Activated naive CD4-positive, alpha-beta T cell treated with anti-CD3 and anti-CD28 coated beads, Interleukin-2, amount 50 U/mL, for 24 hours (primary cell): ENCODE measurements around the gene PDE1C.
"Not testable (repeated sequence)": the region's sequence is repeated elsewhere in the genome, so short reads cannot be mapped to it uniquely, and the experiment has no call there.

Source experiments
- H3K27ac Mint-ChIP-seq: one replicate; pipeline ENCODE4 v1.8.0; 2021; ENCODE audit warnings: mild to moderate bottlenecking, mixed read lengths
- H3K27me3 Mint-ChIP-seq: one replicate; pipeline ENCODE4 v1.8.0; 2021; ENCODE audit warnings: mixed read lengths
- H3K36me3 Mint-ChIP-seq: one replicate; pipeline ENCODE4 v1.8.0; 2021; ENCODE audit warnings: mixed read lengths
- H3K4me1 Mint-ChIP-seq: one replicate; pipeline ENCODE4 v1.8.0; 2021; ENCODE audit warnings: mixed read lengths
- H3K4me3 Mint-ChIP-seq: one replicate; pipeline ENCODE4 v1.8.0; 2021; ENCODE audit warnings: mild to moderate bottlenecking, mixed read lengths
- H3K9me3 Mint-ChIP-seq: one replicate; pipeline ENCODE4 v1.8.0; 2021; ENCODE audit warnings: mixed read lengths

The PDE1C gene

DNA sequence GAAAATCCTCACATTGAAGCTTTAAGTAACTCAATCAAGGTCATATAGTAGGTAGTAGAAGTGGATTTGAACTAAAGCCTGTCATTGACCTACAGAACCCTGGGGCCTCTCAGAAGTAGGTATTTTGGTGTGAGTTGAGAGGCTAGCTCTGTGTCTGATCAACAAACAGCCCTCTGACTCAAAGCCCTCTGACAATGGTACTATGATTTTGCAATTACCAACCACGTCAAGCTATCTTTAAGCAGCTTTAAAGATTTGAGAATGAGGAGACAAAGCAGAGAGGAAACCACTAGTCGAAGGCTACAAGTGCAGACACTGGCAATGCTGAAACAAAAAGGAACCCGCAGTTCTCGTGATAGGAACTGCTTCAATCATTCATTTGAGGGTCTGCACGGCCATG, 19.0 kb upstream of the PDE1C start:
- H3K27me3 Mint-ChIP-seq: no peaks in the 10 kb centered on the region
- no peak overlapping the region for H3K27ac Mint-ChIP-seq
- no peaks in the 10 kb centered on the region for H3K36me3 Mint-ChIP-seq
- H3K9me3 Mint-ChIP-seq: no peaks in the 10 kb centered on the region
- H3K4me3 Mint-ChIP-seq: no peak overlapping the region
- H3K4me1 Mint-ChIP-seq: no peaks in the 10 kb centered on the region

DNA sequence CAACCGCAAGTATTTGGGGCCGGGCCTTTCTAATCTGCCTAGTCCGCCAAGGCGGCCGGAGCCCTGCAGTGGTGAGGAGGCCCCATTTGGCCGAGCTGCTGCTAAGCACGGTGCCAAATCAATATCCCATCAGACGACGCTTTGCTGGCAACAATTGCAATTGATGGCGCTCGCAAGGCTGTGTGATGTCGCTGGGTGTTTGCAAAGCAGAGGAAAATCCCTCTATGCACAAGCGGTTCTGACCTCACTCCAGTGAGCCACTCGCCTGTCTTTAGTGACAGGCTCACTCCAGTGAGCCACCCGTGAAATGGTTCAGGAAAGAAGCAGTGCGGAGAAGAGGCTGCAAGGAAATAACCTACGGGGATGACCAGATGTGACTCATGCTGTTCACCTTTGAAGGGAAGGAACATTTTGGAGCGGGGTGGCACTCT, 18.3 kb upstream of the PDE1C start:
- H3K36me3 Mint-ChIP-seq: no peaks in the 10 kb centered on the region
- H3K27me3 Mint-ChIP-seq: no peaks in the 10 kb centered on the region
- no peaks in the 10 kb centered on the region for H3K9me3 Mint-ChIP-seq
- no peak overlapping the region for H3K4me3 Mint-ChIP-seq
- H3K27ac Mint-ChIP-seq: no peak overlapping the region
- H3K4me1 Mint-ChIP-seq: no peaks in the 10 kb centered on the region

DNA sequence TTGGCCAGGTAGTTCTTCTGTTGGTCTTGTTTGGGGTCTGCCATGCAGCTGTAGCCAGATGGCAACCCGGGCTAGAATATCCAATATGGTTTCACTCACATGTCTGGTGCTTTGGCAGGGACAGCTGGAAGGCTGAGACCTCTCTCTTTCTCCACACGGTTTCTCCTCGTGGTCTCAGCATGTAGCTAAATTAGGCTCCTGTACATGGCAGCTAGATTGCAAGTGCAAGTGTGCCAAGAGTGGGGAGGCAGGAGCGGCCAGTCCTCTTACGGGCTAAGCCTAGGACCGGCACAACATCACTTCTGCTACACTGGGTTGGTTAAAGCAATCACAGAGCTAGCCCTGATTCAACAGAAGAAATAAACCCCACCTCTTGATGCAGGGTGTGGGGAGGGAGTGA, 9.3 kb upstream of the PDE1C start:
- Mint-ChIP-seq H3K27ac (no peak overlapping the region), H3K27me3 (peaks cover 4% of the 10 kb centered on the region), H3K4me1 (no peaks in the 10 kb centered on the region), H3K9me3 (no peaks in the 10 kb centered on the region), H3K4me3 (no peak overlapping the region), H3K36me3 (no peaks in the 10 kb centered on the region)

DNA sequence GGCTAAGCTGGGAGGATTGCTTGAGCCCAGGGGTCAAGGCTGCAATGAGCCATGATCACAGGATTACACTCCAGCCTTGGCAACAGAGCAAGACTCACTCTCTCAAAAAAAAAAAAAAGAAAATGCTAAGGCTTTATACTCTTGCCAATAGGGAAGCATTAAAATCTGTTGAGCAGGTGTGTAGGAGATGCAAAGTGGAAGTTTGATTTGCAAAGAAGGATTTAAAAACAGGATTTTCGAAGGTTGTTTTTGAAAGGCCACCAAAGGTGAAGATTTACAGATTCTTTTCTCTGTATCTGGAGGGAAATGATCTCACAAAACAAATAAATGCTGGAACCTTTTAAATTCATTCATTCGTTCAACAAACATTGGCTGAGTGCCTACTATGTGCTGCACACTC, 8.6 kb upstream of the PDE1C start:
- H3K4me3 Mint-ChIP-seq: no peak overlapping the region
- no peaks in the 10 kb centered on the region for H3K9me3 Mint-ChIP-seq
- no peaks in the 10 kb centered on the region for H3K36me3 Mint-ChIP-seq

DNA sequence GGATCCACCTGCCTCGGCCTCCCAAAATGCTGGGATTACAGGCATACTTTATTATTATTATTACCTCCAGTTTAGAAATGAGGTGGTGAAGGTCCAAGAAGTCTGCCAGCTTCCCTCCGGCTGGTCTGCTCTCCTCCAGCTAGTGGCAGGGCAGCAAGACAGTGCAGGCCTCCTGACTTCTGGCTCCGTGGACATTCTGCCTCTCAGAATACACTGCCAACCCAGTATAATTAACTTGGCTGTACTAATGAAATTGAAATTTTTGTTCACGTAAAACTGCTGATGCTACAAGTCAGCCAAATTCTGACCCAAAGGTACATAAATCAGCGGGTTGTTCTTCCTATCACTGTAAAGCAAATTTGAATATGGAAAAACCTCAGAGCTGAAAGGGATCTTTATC, 7.6 kb upstream of the PDE1C start:
- Mint-ChIP-seq H3K27me3 (peaks cover 8% of the 10 kb centered on the region), H3K27ac (no peak overlapping the region), H3K4me3 (no peak overlapping the region), H3K9me3 (no peaks in the 10 kb centered on the region), H3K36me3 (no peaks in the 10 kb centered on the region), H3K4me1 (no peaks in the 10 kb centered on the region)

More for the DNA sequence above, 8.6 kb upstream of the PDE1C start:
- Mint-ChIP-seq H3K4me1 (no peaks in the 10 kb centered on the region), H3K27me3 (peaks cover 8% of the 10 kb centered on the region), H3K27ac (no peak overlapping the region)

DNA sequence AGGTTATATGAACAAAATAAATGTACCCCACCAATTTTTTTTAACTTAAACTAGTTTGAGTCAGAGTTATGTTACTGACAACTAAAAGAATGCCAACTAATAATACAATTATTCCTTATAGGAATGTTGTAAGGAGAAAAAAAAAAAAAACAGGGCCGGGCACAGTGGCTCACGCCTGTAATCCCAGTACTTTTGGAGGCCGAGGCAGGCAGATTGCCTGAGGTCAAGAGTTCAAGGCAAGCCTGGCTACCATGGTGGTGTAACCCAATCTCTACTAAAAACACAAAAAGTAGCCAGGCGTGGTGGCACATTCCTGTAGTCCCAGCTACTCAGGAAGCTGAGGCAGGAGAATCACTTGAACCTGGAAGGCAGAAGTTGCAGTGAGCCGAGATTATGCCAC, 6.6 kb upstream of the PDE1C start:
- peaks cover 11% of the 10 kb centered on the region for H3K27me3 Mint-ChIP-seq
- H3K4me3 Mint-ChIP-seq, H3K27ac Mint-ChIP-seq, H3K9me3 Mint-ChIP-seq, H3K36me3 Mint-ChIP-seq, H3K4me1 Mint-ChIP-seq: not testable (repeated sequence)

DNA sequence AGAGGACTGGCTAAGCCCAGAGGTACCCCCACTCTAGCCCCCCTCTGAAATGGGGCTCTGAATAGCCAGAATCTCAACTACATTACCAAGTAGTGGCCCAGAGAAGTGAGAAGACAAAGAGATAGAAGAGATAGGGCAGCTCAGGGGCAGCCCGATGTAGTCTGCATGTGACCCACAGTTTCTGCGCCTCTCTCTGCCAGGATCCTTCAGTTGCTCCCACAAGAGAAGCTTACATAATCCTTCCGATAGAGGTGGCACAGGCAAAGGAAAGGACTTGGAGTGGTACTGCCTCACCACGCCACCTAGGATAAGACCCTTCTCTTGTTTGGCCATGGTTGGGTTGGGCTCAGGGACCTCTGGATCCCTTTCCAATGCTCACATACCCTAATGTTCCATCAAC, 5.4 kb upstream of the PDE1C start:
- no peaks in the 10 kb centered on the region for H3K9me3 Mint-ChIP-seq
- H3K4me3 Mint-ChIP-seq: no peak overlapping the region
- H3K4me1 Mint-ChIP-seq: no peaks in the 10 kb centered on the region
- H3K27me3 Mint-ChIP-seq: peaks cover 14% of the 10 kb centered on the region
- no peak overlapping the region for H3K27ac Mint-ChIP-seq
- no peaks in the 10 kb centered on the region for H3K36me3 Mint-ChIP-seq

DNA sequence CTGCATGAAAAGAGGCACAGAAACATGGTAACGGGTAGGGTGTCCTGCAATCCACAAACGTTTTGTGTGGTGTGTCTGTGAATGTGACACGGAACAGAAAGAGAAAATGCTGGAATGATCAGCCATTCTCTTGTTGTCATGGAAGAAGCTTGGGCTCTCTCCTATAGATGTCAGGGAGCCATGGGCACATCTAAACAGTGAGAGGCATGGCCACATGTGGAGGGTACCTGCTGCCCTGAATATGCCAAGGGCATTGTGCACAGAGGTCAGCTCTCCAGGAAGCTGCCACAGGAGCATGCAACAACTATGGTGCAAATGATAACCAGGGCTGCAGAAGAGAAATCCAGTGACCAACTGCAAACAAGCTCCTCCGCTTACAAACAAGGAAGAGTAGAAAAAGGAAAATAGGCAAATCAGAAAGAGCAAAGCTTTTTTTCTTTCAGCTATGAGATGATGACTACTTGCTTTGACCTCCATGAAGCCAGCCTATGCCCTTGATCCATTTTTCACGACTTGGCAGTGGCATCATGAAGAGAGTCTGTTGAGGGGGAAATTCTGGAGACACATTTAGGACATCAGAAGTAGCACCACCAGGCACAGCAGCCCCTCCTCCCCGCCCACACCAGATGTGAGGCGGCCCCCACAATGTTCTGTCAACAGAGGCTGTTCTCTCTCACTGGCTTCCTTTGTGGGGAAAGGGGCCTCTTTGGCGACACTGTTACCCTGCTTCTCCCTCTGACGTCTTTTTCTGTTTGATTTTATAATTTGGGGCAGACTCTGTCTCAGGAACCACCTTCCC, 4.8 kb upstream of the PDE1C start:
- Mint-ChIP-seq H3K9me3 (no peaks in the 10 kb centered on the region), H3K4me3 (no peak overlapping the region), H3K27me3 (peaks cover 18% of the 10 kb centered on the region), H3K36me3 (no peaks in the 10 kb centered on the region), H3K4me1 (no peaks in the 10 kb centered on the region), H3K27ac (no peak overlapping the region)

DNA sequence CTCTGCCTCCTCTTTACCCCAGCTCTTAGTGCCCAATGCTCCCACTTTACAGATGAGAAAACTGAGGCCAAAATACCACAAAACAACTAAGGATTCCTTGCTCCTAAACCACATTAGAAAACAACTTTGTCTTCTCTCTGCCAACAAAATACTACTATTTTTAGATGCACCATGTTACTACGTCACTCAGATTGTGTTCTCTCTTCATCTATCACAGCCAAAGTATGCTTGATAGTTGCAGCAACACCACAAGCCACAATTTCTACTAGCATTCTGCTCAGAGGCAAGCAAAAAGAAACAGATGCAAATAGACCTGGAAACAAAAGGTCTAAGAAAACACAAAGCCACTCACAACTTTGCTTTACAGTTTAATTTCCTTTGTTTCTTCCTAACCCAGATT, 3.3 kb upstream of the PDE1C start:
- H3K4me1 Mint-ChIP-seq: no peaks in the 10 kb centered on the region
- no peaks in the 10 kb centered on the region for H3K9me3 Mint-ChIP-seq
- no peak overlapping the region for H3K4me3 Mint-ChIP-seq
- H3K36me3 Mint-ChIP-seq: no peaks in the 10 kb centered on the region
- H3K27me3 Mint-ChIP-seq: peaks cover 23% of the 10 kb centered on the region
- H3K27ac Mint-ChIP-seq: no peak overlapping the region

DNA sequence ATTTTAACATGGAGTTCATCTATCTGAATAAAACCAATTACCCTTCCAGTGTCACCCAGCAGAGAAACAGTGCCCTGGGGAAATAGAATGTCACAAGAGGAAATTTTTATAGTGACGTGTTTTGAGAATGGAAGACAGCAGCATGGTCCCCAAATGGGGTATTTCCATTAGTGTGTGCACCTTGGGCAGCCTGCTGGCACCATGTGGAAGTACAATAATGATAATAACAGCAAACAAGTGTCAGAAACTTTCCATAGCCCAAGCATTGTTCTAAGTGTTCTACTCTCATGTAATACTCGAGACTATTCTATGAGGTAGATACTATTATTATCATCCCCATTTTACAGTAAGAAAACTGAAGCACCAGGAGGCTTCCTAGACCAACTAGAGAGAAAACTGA, 2.2 kb upstream of the PDE1C start:
- Mint-ChIP-seq H3K4me1 (no peaks in the 10 kb centered on the region), H3K27ac (no peak overlapping the region), H3K9me3 (no peaks in the 10 kb centered on the region), H3K36me3 (no peaks in the 10 kb centered on the region), H3K27me3 (peaks cover 25% of the 10 kb centered on the region), H3K4me3 (no peak overlapping the region)

DNA sequence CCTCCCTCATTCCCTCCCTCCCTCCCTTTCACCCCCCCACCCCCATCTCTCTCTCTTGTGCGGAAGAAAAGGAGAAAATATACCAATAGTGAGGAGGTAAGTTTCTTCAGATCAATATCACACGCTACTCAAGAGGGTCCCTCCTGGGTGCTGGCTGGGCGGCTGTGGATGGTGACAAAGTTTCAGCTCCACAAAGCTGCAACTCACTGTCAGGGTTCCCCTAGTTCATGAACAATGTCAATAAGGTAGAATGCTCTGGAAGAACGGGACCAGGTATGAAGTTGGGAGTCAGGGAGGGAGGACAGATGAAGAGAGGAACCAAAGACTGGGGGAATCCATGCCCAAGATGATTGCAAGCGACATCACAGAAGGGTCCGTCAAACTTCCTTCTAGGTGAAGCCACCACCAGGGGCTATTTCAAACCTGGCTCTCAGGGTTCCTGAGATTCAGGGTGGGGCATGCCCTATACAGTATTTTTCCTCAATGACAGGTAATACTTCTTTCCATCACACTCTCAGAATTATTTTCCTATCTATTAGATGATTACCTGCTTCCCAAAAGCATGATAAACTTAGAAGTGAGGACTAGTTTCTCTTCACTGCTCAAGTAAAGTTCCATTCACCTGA, 1.4 kb upstream of the PDE1C start:
- Mint-ChIP-seq H3K27me3 (peaks cover 25% of the 10 kb centered on the region), H3K4me3 (no peak overlapping the region), H3K4me1 (no peaks in the 10 kb centered on the region), H3K36me3 (no peaks in the 10 kb centered on the region), H3K27ac (no peak overlapping the region), H3K9me3 (no peaks in the 10 kb centered on the region)

DNA sequence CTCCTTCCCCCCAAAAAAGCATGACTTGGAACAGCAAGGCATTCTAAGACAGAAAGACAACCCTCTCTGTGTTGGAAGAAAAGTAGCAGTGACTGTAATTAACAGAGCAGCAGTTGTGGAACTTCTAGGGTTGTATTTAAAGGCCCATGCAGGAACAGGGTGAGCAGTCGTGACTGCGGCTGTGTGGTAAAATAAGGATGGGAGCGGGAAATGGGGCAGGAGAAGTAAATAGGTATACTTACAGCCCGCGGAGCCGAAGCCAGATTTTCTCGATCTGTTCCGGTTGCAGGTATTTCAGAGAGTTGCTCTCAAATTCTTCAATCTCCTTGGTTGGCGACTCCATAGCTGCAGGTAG, 179 bp downstream of the PDE1C start:
- H3K9me3 Mint-ChIP-seq: no peaks in the 10 kb centered on the region
- H3K27ac Mint-ChIP-seq: no peak overlapping the region
- no peaks in the 10 kb centered on the region for H3K4me1 Mint-ChIP-seq
- no peak overlapping the region for H3K4me3 Mint-ChIP-seq
- H3K27me3 Mint-ChIP-seq: peaks cover 22% of the 10 kb centered on the region
- H3K36me3 Mint-ChIP-seq: no peaks in the 10 kb centered on the region

DNA sequence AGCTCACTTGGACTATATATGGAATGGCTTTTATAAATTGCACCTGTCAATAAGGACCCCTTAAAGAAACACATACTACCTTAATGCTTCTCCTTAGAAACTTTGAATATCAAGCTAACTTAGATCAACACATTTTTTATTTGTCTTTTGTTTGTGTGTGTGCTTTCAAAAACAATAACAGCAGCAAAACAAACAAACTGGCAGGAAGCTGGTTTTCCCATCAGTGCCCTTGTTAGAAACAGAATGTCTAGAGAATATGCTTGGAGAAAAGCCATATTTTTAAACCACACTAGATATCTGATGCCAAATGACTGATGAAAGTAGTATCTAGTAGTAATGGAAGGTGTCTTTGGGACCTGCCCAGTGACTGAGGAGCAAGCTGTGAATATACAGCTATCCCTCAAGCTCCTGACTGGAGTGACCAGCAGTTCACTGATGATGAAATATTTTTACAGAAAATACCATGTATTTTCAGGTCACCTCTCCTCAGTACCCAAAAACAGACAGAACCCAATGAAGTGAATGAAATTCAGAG, 1.0 kb downstream of the PDE1C start:
- Mint-ChIP-seq H3K4me3 (no peak overlapping the region), H3K27me3 (peaks cover 19% of the 10 kb centered on the region), H3K36me3 (no peaks in the 10 kb centered on the region), H3K27ac (no peak overlapping the region), H3K9me3 (no peaks in the 10 kb centered on the region), H3K4me1 (no peaks in the 10 kb centered on the region)

DNA sequence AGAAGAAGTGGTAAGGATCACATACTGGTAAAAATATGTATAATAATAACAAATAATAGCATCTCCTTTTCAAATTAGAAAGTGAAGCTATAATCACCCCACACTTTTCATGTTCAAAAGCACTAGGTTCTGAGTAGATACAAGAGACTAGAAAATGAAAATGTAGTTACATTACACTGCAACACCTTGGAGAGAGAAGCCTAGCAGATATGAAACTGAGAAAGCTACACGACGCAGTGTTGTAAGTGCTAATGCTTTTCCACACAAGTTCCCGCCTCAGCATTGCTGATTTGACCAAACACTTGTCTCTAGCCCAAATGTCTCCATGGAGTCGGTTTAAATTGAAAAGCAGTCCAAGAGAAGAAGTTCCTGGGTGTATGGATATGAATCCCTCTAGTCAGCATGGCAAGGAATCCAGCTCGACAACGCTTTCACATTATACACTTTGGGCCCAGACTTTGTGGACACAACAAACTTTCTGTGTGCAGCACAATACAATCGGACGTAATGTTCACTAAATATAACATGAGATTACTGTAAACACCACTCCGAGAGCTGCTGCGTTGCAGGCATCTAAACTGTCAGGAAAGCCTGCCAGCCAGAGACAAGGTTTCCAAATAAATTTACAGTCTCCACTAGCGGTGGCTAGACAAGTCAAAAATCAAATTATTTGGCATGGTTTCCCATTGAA, 1.7 kb downstream of the PDE1C start:
- Mint-ChIP-seq H3K27ac (no peak overlapping the region), H3K4me1 (no peaks in the 10 kb centered on the region), H3K36me3 (no peaks in the 10 kb centered on the region), H3K4me3 (no peak overlapping the region), H3K27me3 (peaks cover 17% of the 10 kb centered on the region), H3K9me3 (no peaks in the 10 kb centered on the region)

DNA sequence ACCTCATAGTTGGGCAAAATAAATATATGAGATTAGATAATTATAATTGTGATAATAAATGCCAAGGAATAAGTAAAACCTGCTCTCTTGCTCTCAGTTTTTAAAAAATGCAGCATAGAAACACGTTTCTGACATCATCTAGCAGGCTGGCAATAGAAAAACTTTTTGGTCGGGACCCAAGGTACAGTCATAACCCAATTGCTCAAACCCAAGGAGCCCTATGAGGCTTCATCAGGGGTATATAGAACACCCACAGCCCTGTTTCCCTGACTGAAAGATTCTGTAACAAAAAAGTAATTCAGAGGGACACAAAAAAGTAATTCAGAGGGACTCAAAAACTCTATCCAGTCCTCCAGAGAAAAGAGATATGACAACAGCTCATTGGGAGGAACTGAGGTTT, 3.8 kb downstream of the PDE1C start:
- no peaks in the 10 kb centered on the region for H3K4me1 Mint-ChIP-seq
- no peaks in the 10 kb centered on the region for H3K9me3 Mint-ChIP-seq
- no peak overlapping the region for H3K4me3 Mint-ChIP-seq
- H3K27ac Mint-ChIP-seq: no peak overlapping the region
- H3K27me3 Mint-ChIP-seq: peaks cover 12% of the 10 kb centered on the region
- no peaks in the 10 kb centered on the region for H3K36me3 Mint-ChIP-seq

DNA sequence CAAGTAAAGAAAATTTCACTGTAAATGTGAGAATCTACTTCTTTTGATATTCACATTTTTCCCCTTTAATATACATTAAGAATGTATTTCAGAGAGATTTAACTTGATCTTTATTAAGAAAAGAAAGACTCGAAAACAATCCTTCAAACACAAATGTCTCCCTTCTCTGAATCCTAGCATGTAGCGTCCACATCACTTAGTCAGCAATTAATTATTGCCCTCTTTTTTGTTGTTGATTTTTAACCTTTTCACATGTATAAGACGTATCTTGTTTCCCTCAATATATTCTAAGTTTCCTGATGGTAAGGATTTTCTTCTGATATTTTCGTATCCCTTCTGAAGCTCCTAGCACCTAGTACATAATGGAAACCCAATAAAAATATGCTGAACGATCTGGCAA, 6.6 kb downstream of the PDE1C start:
- Mint-ChIP-seq H3K36me3 (no peaks in the 10 kb centered on the region), H3K4me3 (no peak overlapping the region), H3K9me3 (no peaks in the 10 kb centered on the region), H3K4me1 (no peaks in the 10 kb centered on the region), H3K27me3 (peaks cover 2% of the 10 kb centered on the region), H3K27ac (no peak overlapping the region)
